T-cell (primary cell): ENCODE results near the gene SHISA6. TPM values are rescaled to one million over a fixed set of nuclear protein-coding genes. Genes with fewer than 3 reads are reported as not detected.
A peak's percentile ranks its signal among the peaks of the same experiment; 100 is the strongest.

Source experiments
- ATAC-seq, 4 experiments: fragments of 200-7000 bp in 3 of 4; fragments of 150-1000 bp in 1 of 4; cut with Tn5 transposase; replicated peaks in 1 of 4; 1 replicate in 3 of 4; 2 replicates in 1 of 4; pipeline ENCODE4 v1.10.0; 2021; ENCODE audit warnings: moderate library complexity in 3 of 4, mild to moderate bottlenecking in 2 of 4, moderate number of reproducible peaks in 1 of 4
- CTCF ChIA-PET, 2 donors: fragments of 300-600 bp; sonication (Branson Sonifier 250); formaldehyde crosslinking; loops; one replicate each; lab custom pipeline; 2022; ENCODE audit warnings: antibody characterized with exemption in 2 of 2; lab: Charles Lee
- POLR2A ChIA-PET, 2 donors: fragments of 300-600 bp; sonication (Branson Sonifier 250); formaldehyde crosslinking; loops; one replicate each; lab custom pipeline; 2022; ENCODE audit warnings: antibody characterized with exemption in 2 of 2; lab: Charles Lee
- DNase-seq, 35 experiments: peaks; one replicate each; pipeline versions ENCODE4 v3.0.0 to v3.0.0-alpha.2; 2013 to 2023
- H3K27ac ChIP-seq: one replicate; pipeline ENCODE4 v1.5.1; 2013; ENCODE audit warnings: low read length
- H3K27me3 ChIP-seq, 2 experiments: replicated peaks in 1 of 2; 1 replicate in 1 of 2; 2 replicates in 1 of 2; pipeline versions ENCODE4 v1.6.1 to v1.7.0; 2013; ENCODE audit warnings: low read length in 1 of 2, mixed read lengths in 1 of 2; ENCODE audit not compliant: control insufficient read depth in 2 of 2, insufficient read depth in 2 of 2; ENCODE audit errors: extremely low read depth in 1 of 2
- H3K36me3 ChIP-seq, 2 donors: 1 replicate in 1 of 2; 2 replicates in 1 of 2; pipeline versions ENCODE4 v1.6.1 to v1.7.0; 2013; ENCODE audit warnings: low read length in 1 of 2; ENCODE audit not compliant: control insufficient read depth in 2 of 2, insufficient read depth in 1 of 2; ENCODE audit errors: extremely low read depth in 1 of 2
- H3K4me1 ChIP-seq, 2 experiments: 1 replicate in 1 of 2; 2 replicates in 1 of 2; pipeline versions ENCODE4 v1.6.1 to v1.7.0; 2013; ENCODE audit warnings: low read length in 2 of 2, mixed read lengths in 1 of 2; ENCODE audit not compliant: insufficient read depth in 2 of 2, control insufficient read depth in 1 of 2; ENCODE audit errors: extremely low read depth in 1 of 2
- H3K4me3 ChIP-seq, 2 donors: 1 replicate in 1 of 2; 2 replicates in 1 of 2; pipeline versions ENCODE4 v1.5.1 to v1.7.0; 2013; ENCODE audit warnings: mild to moderate bottlenecking in 2 of 2, low read length in 1 of 2, moderate library complexity in 1 of 2; ENCODE audit not compliant: control insufficient read depth in 1 of 2; ENCODE audit errors: extremely low read depth in 1 of 2
- H3K9me3 ChIP-seq: 2 replicates; pipeline ENCODE4 v1.7.0; 2013
- H3K27ac Mint-ChIP-seq, 2 donors: one replicate each; pipeline ENCODE4 v1.8.0; 2020 to 2021; ENCODE audit warnings: mild to moderate bottlenecking in 2 of 2, mixed read lengths in 2 of 2
- H3K27me3 Mint-ChIP-seq, 2 donors: one replicate each; pipeline ENCODE4 v1.8.0; 2021 to 2022; ENCODE audit warnings: mixed read lengths in 2 of 2
- H3K36me3 Mint-ChIP-seq: one replicate; pipeline ENCODE4 v1.8.0; 2021; ENCODE audit warnings: mixed read lengths
- H3K4me1 Mint-ChIP-seq, 3 donors: one replicate each; pipeline ENCODE4 v1.8.0; 2020 to 2022; ENCODE audit warnings: mixed read lengths in 3 of 3, mild to moderate bottlenecking in 1 of 3
- H3K4me3 Mint-ChIP-seq, 3 donors: one replicate each; pipeline ENCODE4 v1.8.0; 2020 to 2022; ENCODE audit warnings: mild to moderate bottlenecking in 3 of 3, mixed read lengths in 3 of 3, moderate library complexity in 3 of 3
- H3K9me3 Mint-ChIP-seq, 3 donors: one replicate each; pipeline ENCODE4 v1.8.0; 2020 to 2022; ENCODE audit warnings: mixed read lengths in 3 of 3
- WGBS: methylation state at CpG from one replicate; pipeline ENCODE4 v1.1.5; 2013; ENCODE audit warnings: missing lambda C conversion rate; ENCODE audit not compliant: insufficient coverage; 5-methylcytosine and 5-hydroxymethylcytosine counted together
- total RNA-seq, 35 experiments: library from RNA in 6 of 35; stranded (reverse) in 6 of 35; fragments of 120-200 nt in 1 of 35; gene quantifications; one replicate each; pipeline versions ENCODE4 v1.2.1 to v1.2.4 and lab custom pipeline; 2013 to 2026

The SHISA6 gene
- total RNA-seq, 5 donors from 2014 or later (not counting 1 experiment from before 2014, with no cell fraction given), result not detected

DNA sequence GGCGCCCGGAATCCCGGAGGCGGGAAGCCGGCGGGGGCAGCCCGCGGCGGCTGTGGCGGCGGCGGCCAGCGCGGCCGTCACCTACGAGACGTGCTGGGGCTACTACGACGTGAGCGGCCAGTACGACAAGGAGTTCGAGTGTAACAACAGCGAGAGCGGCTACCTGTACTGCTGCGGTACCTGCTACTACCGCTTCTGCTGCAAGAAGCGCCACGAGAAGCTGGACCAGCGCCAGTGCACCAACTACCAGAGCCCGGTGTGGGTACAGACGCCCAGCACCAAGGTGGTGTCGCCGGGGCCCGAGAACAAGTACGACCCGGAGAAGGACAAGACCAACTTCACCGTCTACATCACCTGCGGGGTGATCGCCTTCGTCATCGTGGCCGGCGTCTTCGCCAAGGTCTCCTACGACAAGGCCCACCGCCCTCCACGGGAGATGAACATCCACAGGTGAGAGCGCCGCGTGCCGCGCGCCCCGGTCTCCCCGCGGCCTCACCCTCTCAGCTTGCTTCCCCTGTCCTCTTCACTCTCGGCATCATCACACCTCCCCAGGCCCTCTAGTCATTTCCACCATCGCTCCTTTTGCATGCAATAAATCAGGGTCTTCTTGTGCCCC, 706 bp downstream of the SHISA6 start:
- ChIA-PET CTCF (no interaction called here), POLR2A (no interaction called here)
- ATAC-seq (no peak), DNase-seq (peak in 1 of 35 experiments; percentile 0)
- Mint-ChIP-seq H3K4me3 (no peak overlapping the region), H3K36me3 (no peaks in the 10 kb centered on the region), H3K27me3 (peaks cover 41 to 50% of the 10 kb centered on the region in 2 donors), H3K27ac (no peak overlapping the region), H3K9me3 (no peaks in the 10 kb centered on the region), H3K4me1 (no peaks in the 10 kb centered on the region)
- no peaks in the 10 kb centered on the region for H3K36me3 ChIP-seq
- no peaks in the 10 kb centered on the region for H3K4me1 ChIP-seq
- H3K27me3 ChIP-seq, result peaks cover 13 to 31% of the 10 kb centered on the region in 2 experiments
- H3K4me3 ChIP-seq, result no peak overlapping the region
- H3K9me3 ChIP-seq, result no peaks in the 10 kb centered on the region
- H3K27ac ChIP-seq, result no peak overlapping the region
- 16% methylated on average over 49 of the region's 58 CpGs for whole genome bisulfite sequencing

DNA sequence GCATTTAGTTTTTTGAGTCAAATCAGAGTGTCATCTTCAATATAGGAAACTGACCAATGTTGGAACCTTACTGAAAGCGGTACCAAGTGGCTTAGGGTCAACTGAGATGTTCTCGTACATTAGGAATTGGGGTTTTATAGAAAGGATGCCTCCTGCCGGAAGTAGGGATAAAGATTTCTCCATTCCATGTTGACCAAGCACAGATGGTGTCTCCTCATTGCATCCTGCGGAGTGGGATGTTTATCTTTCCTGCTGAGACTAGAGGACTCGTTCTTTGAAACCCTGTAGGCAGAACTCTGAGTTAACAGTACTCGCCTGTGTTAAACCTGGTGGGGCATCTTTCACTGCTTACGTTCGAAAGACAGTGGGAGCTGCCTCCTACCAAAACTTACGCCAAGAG, 1.4 kb downstream of the SHISA6 start:
- H3K4me3 ChIP-seq, result no peak overlapping the region
- CTCF ChIA-PET, result no interaction called here
- DNase-seq (no peak), ATAC-seq (no peak)
- Mint-ChIP-seq H3K9me3 (no peaks in the 10 kb centered on the region), H3K36me3 (no peaks in the 10 kb centered on the region), H3K4me1 (no peaks in the 10 kb centered on the region), H3K27me3 (peaks cover 41 to 50% of the 10 kb centered on the region in 2 donors), H3K27ac (no peak overlapping the region), H3K4me3 (no peak overlapping the region)
- no peaks in the 10 kb centered on the region for H3K4me1 ChIP-seq
- H3K27me3 ChIP-seq, result peaks cover 13 to 31% of the 10 kb centered on the region in 2 experiments
- H3K9me3 ChIP-seq, result no peaks in the 10 kb centered on the region
- POLR2A ChIA-PET, result no interaction called here
- no peaks in the 10 kb centered on the region for H3K36me3 ChIP-seq
- H3K27ac ChIP-seq, result no peak overlapping the region
- 31% methylated on average over 4 of the region's 9 CpGs for WGBS

GRCh38 chr17:11244776-11245175, 3.8 kb downstream of the SHISA6 start:
- Histone ChIP-seq H3K4me3 (no peak overlapping the region), H3K27ac (no peak overlapping the region), H3K4me1 (no peaks in the 10 kb centered on the region), H3K9me3 (no peaks in the 10 kb centered on the region), H3K27me3 (peaks cover 6 to 25% of the 10 kb centered on the region in 2 experiments), H3K36me3 (no peaks in the 10 kb centered on the region)
- H3K27me3 Mint-ChIP-seq, result peaks cover 36% of the 10 kb centered on the region in 2 donors
- H3K36me3 Mint-ChIP-seq, result no peaks in the 10 kb centered on the region
- H3K9me3 Mint-ChIP-seq, result no peaks in the 10 kb centered on the region
- POLR2A ChIA-PET, result no interaction called here
- no peak overlapping the region for H3K4me3 Mint-ChIP-seq
- no peak for ATAC-seq
- CTCF ChIA-PET, result no interaction called here
- no peak for DNase-seq
- no peak overlapping the region for H3K27ac Mint-ChIP-seq
- no peaks in the 10 kb centered on the region for H3K4me1 Mint-ChIP-seq
- 38% methylated on average over 3 of the region's 6 CpGs for WGBS

DNA sequence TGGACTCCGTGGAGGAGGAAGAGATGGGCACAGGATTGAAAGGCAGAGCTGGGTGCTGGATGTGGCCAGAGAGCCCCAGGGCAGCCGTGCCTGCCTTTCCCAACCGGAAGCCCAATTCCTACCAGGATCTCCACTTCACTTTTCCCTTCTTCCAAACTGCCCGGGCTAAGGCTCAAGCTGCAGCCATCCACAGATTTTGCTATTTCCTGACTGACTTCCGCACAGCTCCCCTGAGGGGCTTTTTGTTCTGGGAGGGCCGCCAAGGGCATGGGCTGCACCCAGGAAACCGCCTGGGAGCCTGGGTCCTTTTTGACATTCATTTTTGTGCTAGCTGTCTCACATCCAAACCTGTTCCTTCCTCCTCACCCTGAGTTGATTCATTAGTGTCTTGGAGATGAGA, 4.2 kb downstream of the SHISA6 start:
- 43% methylated on average over 5 of the region's 7 CpGs for WGBS
- no peak overlapping the region for H3K27ac ChIP-seq
- POLR2A ChIA-PET, result no interaction called here
- no peak overlapping the region for H3K27ac Mint-ChIP-seq
- peaks cover 6 to 21% of the 10 kb centered on the region in 2 experiments for H3K27me3 ChIP-seq
- H3K4me3 Mint-ChIP-seq, result no peak overlapping the region
- no peaks in the 10 kb centered on the region for H3K4me1 ChIP-seq
- H3K36me3 Mint-ChIP-seq, result no peaks in the 10 kb centered on the region
- H3K27me3 Mint-ChIP-seq, result peaks cover 34 to 35% of the 10 kb centered on the region in 2 donors
- CTCF ChIA-PET, result no interaction called here
- H3K4me3 ChIP-seq, result no peak overlapping the region
- H3K4me1 Mint-ChIP-seq, result no peaks in the 10 kb centered on the region
- no peaks in the 10 kb centered on the region for H3K36me3 ChIP-seq
- no peak for DNase-seq
- ATAC-seq, result no peak
- no peaks in the 10 kb centered on the region for H3K9me3 Mint-ChIP-seq
- H3K9me3 ChIP-seq, result no peaks in the 10 kb centered on the region

DNA sequence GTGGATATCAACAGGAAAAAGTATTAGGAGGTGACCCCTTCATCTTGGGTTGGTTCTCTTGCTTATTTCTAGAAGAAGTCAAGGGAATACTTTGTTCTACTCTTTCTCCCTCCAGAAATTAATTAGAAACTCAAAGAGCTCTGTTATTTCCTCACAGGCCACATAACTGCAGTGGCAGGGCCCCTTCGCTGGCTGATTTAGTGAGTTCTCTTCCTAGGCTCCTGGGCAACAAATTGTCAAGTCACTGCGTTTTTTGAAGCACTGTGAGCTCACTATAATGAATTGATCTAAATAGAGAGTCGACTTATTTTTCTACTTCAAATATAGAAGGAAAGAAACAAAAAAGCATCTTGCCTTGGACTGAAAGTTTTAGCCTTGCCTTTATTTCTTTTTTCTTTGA, 4.8 kb downstream of the SHISA6 start:
- Histone ChIP-seq H3K4me1 (no peaks in the 10 kb centered on the region), H3K36me3 (no peaks in the 10 kb centered on the region), H3K27ac (no peak overlapping the region), H3K9me3 (no peaks in the 10 kb centered on the region), H3K27me3 (peaks cover 6 to 20% of the 10 kb centered on the region in 2 experiments), H3K4me3 (no peak overlapping the region)
- Mint-ChIP-seq H3K27me3 (peaks cover 34 to 35% of the 10 kb centered on the region in 2 donors), H3K4me1 (no peaks in the 10 kb centered on the region), H3K36me3 (no peaks in the 10 kb centered on the region), H3K27ac (no peak overlapping the region), H3K4me3 (no peak overlapping the region), H3K9me3 (no peaks in the 10 kb centered on the region)
- ATAC-seq (no peak), DNase-seq (no peak)
- ChIA-PET POLR2A (no interaction called here), CTCF (no interaction called here)
- no CpG with 5 or more reads among the region's 3 CpGs for WGBS

DNA sequence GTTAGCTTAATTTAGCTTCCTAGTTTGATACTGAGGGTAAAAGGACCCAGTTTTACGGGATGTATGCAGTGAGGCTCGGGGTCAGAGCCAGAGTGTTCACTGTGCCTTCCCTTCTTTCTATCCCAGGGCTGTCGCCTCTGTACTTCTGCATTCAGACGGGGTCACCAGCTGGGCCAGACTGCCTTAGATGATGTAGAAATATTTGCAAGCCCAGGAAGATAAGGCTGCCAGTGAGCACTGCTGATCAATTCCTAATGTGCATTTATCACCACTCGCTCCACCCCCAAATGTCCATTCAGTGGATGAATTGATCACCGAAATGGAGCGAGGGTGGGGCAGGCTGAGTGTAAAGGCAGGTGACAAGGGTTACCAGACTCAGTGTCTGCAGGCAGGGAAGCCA, 9.1 kb downstream of the SHISA6 start:
- Mint-ChIP-seq H3K27me3 (peaks cover 2 to 3% of the 10 kb centered on the region in 2 donors), H3K36me3 (no peaks in the 10 kb centered on the region), H3K9me3 (no peaks in the 10 kb centered on the region), H3K4me3 (no peak overlapping the region), H3K4me1 (no peaks in the 10 kb centered on the region), H3K27ac (no peak overlapping the region)
- WGBS, result 84% methylated on average over 4 of the region's 7 CpGs
- H3K36me3 ChIP-seq, result no peaks in the 10 kb centered on the region
- no peak overlapping the region for H3K27ac ChIP-seq
- ATAC-seq, result no peak
- no peaks in the 10 kb centered on the region for H3K4me1 ChIP-seq
- H3K9me3 ChIP-seq, result no peaks in the 10 kb centered on the region
- ChIA-PET CTCF (no interaction called here), POLR2A (no interaction called here)
- H3K27me3 ChIP-seq, result peaks cover 0 to 2% of the 10 kb centered on the region in 2 experiments
- H3K4me3 ChIP-seq, result no peak overlapping the region
- no peak for DNase-seq
